HCT116 (cell line): Measurements from ENCODE around the gene ACAN.

Source experiments
- CTCF ChIP-seq, 3 experiments: fragments of 200-600 bp in 1 of 3; sonication (generic) in 1 of 3; IDR thresholded peaks in 2 of 3; conservative IDR thresholded peaks in 1 of 3; 2 replicates each; pipeline ENCODE4 v1.5.1; 2012 to 2017; ENCODE audit warnings: low read depth in 2 of 3, low read length in 2 of 3, antibody characterized with exemption in 1 of 3, borderline replicate concordance in 1 of 3, control low read depth in 1 of 3, mild to moderate bottlenecking in 1 of 3, mixed read lengths in 1 of 3, mixed run types in 1 of 3, moderate library complexity in 1 of 3; ENCODE audit not compliant: insufficient read depth in 1 of 3
- EGR1 ChIP-seq: IDR thresholded peaks from 2 replicates; pipeline ENCODE4 v1.6.1; 2012; ENCODE audit warnings: low read depth
- EZH2 ChIP-seq: fragments of 200-600 bp; sonication (generic); IDR thresholded peaks from 2 replicates; pipeline ENCODE4 v1.6.1; 2017; ENCODE audit warnings: antibody characterized with exemption, mixed run types
- MAX ChIP-seq: IDR thresholded peaks from 2 replicates; pipeline ENCODE4 v1.6.1; 2012
- POLR2A ChIP-seq: IDR thresholded peaks from 2 replicates; pipeline ENCODE4 v1.7.0; 2011; ENCODE audit warnings: borderline replicate concordance; ENCODE audit not compliant: insufficient read depth, insufficient read length; ENCODE audit errors: extremely low read depth
- POLR2AphosphoS5 ChIP-seq: IDR thresholded peaks from 2 replicates; pipeline ENCODE4 v1.6.1; 2011; ENCODE audit warnings: mild to moderate bottlenecking, low read depth, low read length, moderate library complexity
- REST ChIP-seq: IDR thresholded peaks from 2 replicates; pipeline ENCODE4 v1.6.1; 2012; ENCODE audit warnings: low read depth
- SIN3A ChIP-seq: IDR thresholded peaks from 2 replicates; pipeline ENCODE4 v1.6.1; 2012; ENCODE audit warnings: low read depth
- SRF ChIP-seq: IDR thresholded peaks from 2 replicates; pipeline ENCODE4 v1.6.1; 2012; ENCODE audit warnings: low read depth
- ZBTB33 ChIP-seq: IDR thresholded peaks from 2 replicates; pipeline ENCODE4 v1.6.1; 2011; ENCODE audit warnings: mild to moderate bottlenecking, low read length, moderate library complexity; ENCODE audit not compliant: insufficient replicate concordance; ENCODE audit errors: extremely low read depth
- ZNF274 ChIP-seq: fragments of 200-500 bp; sonication (Bioruptor generic); IDR thresholded peaks from 2 replicates; pipeline ENCODE4 v1.6.1; 2014; ENCODE audit warnings: mild to moderate bottlenecking, low read depth, low read length, inconsistent platforms

- TF ChIP-seq POLR2AphosphoS5 (peak; percentile 68), CTCF (IDR thresholded peaks at IDR 0.05 in 2 of 3, conservative IDR thresholded peaks at IDR 0.05 in 1 of 3; ENCODE audit: borderline replicate concordance in 1 of 3, insufficient read depth in 1 of 3, low read depth in 2 of 3, low read length in 2 of 3) (peak in 1 of 3 experiments; percentile 13; a peak in 2 of 6 replicates), EGR1 (peak; percentile 96), ZNF274 (no peak), POLR2A (no peak), ZBTB33 (peak; percentile 42), SIN3A (peak; percentile 57; the same call in 1 of the 2 replicates), REST (no peak), EZH2 (no peak), SRF (no peak), MAX (peak; percentile 33; the same call in 1 of the 2 replicates)
Observed at GRCh38 chr15:88911766-88912118, 108.5 kb downstream of the ACAN start.
